HepG2 (cell line): Measurements from ENCODE around the gene MARK4. TPM values are rescaled to one million over a fixed set of nuclear protein-coding genes. Genes with fewer than 3 reads are reported as not detected.

ENCODE experiments used
- ATAC-seq: fragments of 200-7000 bp; cut with Tn5 transposase; 3 replicates; pipeline ENCODE4 v1.9.1; 2020; ENCODE audit warnings: mild to moderate bottlenecking, moderate library complexity
- BruUV-seq: library from RNA; stranded (reverse); fragments of 400-500 nt; replicated peaks from 2 replicates; lab custom pipeline; 2021; lab: Mats Ljungman, UMichigan
- CTCF ChIA-PET: fragments of 300-600 bp; formaldehyde crosslinking; extraction: SDS; loops from one replicate; lab custom pipeline; 2021; ENCODE audit warnings: low total read pairs, inconsistent platforms, low intra/inter-chr PET ratio; lab: Yijun Ruan, JAX
- POLR2A ChIA-PET: fragments of 350-600 bp; sonication (Branson Sonifier 250); formaldehyde crosslinking; loops from one replicate; lab custom pipeline; 2020; ENCODE audit warnings: antibody characterized with exemption, inconsistent platforms; lab: Yijun Ruan, JAX
- DNase-seq: peaks from one replicate; pipeline ENCODE4 v3.0.0-alpha.2; 2015; ENCODE audit warnings: low spot score
- FAIRE-seq: peaks from 3 replicates; lab custom pipeline; 2011; peaks lifted over from hg19 to GRCh38; lab: Jason Lieb, UNC
- H2AFZ ChIP-seq: one replicate; pipeline ENCODE4 v1.6.1; 2011; ENCODE audit warnings: low read length, inconsistent platforms
- H3K27ac ChIP-seq: fragments of 300-600 bp; 3 replicates; pipeline ENCODE4 v1.8.0; 2011; ENCODE audit warnings: mixed run types, mild to moderate bottlenecking, mixed read lengths, low read length, inconsistent platforms; ENCODE audit not compliant: insufficient read depth; ENCODE audit errors: extremely low read length
- H3K27me3 ChIP-seq, 2 experiments: fragments of 200-600 bp in 1 of 2; 2 replicates in 1 of 2; 3 replicates in 1 of 2; pipeline versions ENCODE4 v1.6.0 to v1.8.0; 2011; ENCODE audit warnings: low read length in 2 of 2, mild to moderate bottlenecking in 2 of 2, moderate library complexity in 2 of 2, inconsistent platforms in 1 of 2; ENCODE audit not compliant: insufficient read depth in 2 of 2, control insufficient read depth in 1 of 2
- H3K36me3 ChIP-seq, 2 experiments: fragments of 200-600 bp in 1 of 2; replicated peaks in 1 of 2; 2 replicates in 1 of 2; 3 replicates in 1 of 2; pipeline versions ENCODE4 v1.5.1 to v1.8.0; 2011; ENCODE audit warnings: low read length in 2 of 2, inconsistent platforms in 1 of 2; ENCODE audit not compliant: insufficient read depth in 2 of 2, control insufficient read depth in 1 of 2
- H3K4me1 ChIP-seq: 2 replicates; pipeline ENCODE4 v1.5.1; 2012; ENCODE audit warnings: low read length, inconsistent platforms; ENCODE audit not compliant: insufficient read depth
- H3K4me2 ChIP-seq: 2 replicates; pipeline ENCODE4 v1.6.0; 2011; ENCODE audit warnings: low read depth, low read length, inconsistent platforms
- H3K4me3 ChIP-seq, 3 experiments: fragments of 200-600 bp in 1 of 3; sonication (generic), shearing (Covaris generic) in 1 of 3; replicated peaks in 1 of 3; 2 replicates each; pipeline ENCODE4 v1.5.1; 2011 to 2016; ENCODE audit warnings: low read length in 3 of 3, inconsistent platforms in 2 of 3, low read depth in 2 of 3, mild to moderate bottlenecking in 2 of 3, control low read depth in 1 of 3, mixed read lengths in 1 of 3; ENCODE audit not compliant: insufficient read depth in 1 of 3
- H3K79me2 ChIP-seq: one replicate; pipeline ENCODE4 v1.6.1; 2011; ENCODE audit warnings: low read length, inconsistent platforms; ENCODE audit not compliant: insufficient read depth
- H3K9ac ChIP-seq: 2 replicates; pipeline ENCODE4 v1.6.0; 2011; ENCODE audit warnings: mild to moderate bottlenecking, low read depth, low read length, inconsistent platforms; ENCODE audit not compliant: insufficient read depth
- H3K9me3 ChIP-seq: 2 replicates; pipeline ENCODE4 v1.5.1; 2012; ENCODE audit warnings: mild to moderate bottlenecking, low read length
- H4K20me1 ChIP-seq: 2 replicates; pipeline ENCODE4 v1.6.0; 2011; ENCODE audit warnings: inconsistent platforms, mild to moderate bottlenecking, low read length, moderate library complexity; ENCODE audit not compliant: insufficient read depth
- DMTF1 ChIP-seq: sonication (generic); formaldehyde crosslinking; IDR thresholded peaks from 2 replicates; pipeline ENCODE4 v1.4.0; 2020; ENCODE audit warnings: mild to moderate bottlenecking, missing genetic modification reagents
- FIP1L1 ChIP-seq: fragments of 200-400 bp; formaldehyde crosslinking; IDR thresholded peaks from 2 replicates; pipeline ENCODE4 v1.6.1; 2018; ENCODE audit warnings: low read depth, mild to moderate bottlenecking, low read length, moderate library complexity, borderline replicate concordance; ENCODE audit not compliant: insufficient read depth
- REXO4 ChIP-seq: sonication (generic); formaldehyde crosslinking; IDR thresholded peaks from 2 replicates; pipeline ENCODE4 v1.8.0; 2022; ENCODE audit warnings: missing genetic modification reagents, mild to moderate bottlenecking, borderline replicate concordance
- RFXANK ChIP-seq: IDR thresholded peaks from 2 replicates; pipeline ENCODE4 v1.6.1; 2016
- SPEN ChIP-seq: sonication (generic); formaldehyde crosslinking; IDR thresholded peaks from 2 replicates; pipeline ENCODE4 v1.5.1; 2020; ENCODE audit warnings: low read depth, mild to moderate bottlenecking, missing genetic modification reagents
- ZNF224 ChIP-seq: sonication (generic); formaldehyde crosslinking; IDR thresholded peaks from 2 replicates; pipeline ENCODE4 v1.5.0; 2020; ENCODE audit warnings: mild to moderate bottlenecking, missing genetic modification reagents
- WGBS: methylation state at CpG from one replicate; pipeline ENCODE4 v1.1.6; 2017; ENCODE audit warnings: low lambda C conversion rate; 5-methylcytosine and 5-hydroxymethylcytosine counted together
- in situ Hi-C: cut with HindIII; loops from 2 replicates; pipeline ENCODE4 v1.10.0; 2017; ENCODE audit warnings: low pct_unique_long_range_greater_than_20kb; ENCODE audit not compliant: extremely low pct_ligation_motif_present
- intact Hi-C: fragments of 100-400 bp; cut with micrococcal nuclease; formaldehyde crosslinking; loops from one replicate; pipeline ENCODE4 v1.10.0; 2022; ENCODE audit not compliant: unreplicated experiment
- polyA plus RNA-seq, 8 experiments: library from polyadenylated mRNA; depleted of rRNA in 3 of 8; stranded (reverse) in 7 of 8; unstranded in 1 of 8; fragments of >200 nt; fragmentation: Illumina TruSeq in 4 of 8; extraction: Trizol in 4 of 8; gene quantifications; 2 replicates each; pipeline versions ENCODE4 v1.2.1 to v1.2.3, GENCODE V29; 2011 to 2016; ENCODE audit warnings: low read depth in 4 of 8, missing spikeins in 1 of 8, mixed read lengths in 1 of 8; ENCODE audit not compliant: insufficient read depth in 1 of 8
- total RNA-seq, 5 experiments: library from RNA; depleted of rRNA; stranded (reverse); fragments of >200 nt; fragmentation: Illumina TruSeq; extraction: Trizol; gene quantifications; 2 replicates each; pipeline ENCODE4 v1.2.3, GENCODE V29; 2016; ENCODE audit warnings: low read depth in 1 of 5
- TF ChIP-seq, protein P1 (sequence below): sonication (generic); formaldehyde crosslinking; IDR thresholded peaks from 2 replicates; pipeline ENCODE4 v1.5.0; 2020; ENCODE audit warnings: mild to moderate bottlenecking, missing genetic modification reagents, borderline replicate concordance
- TF ChIP-seq, protein P2 (sequence below): sonication (generic); formaldehyde crosslinking; conservative IDR thresholded peaks from 2 replicates; pipeline ENCODE4 v1.4.0; 2020; ENCODE audit warnings: missing genetic modification reagents
- TF ChIP-seq, protein P3 (sequence below): sonication (generic); formaldehyde crosslinking; IDR thresholded peaks from 2 replicates; pipeline ENCODE4 v1.9.0; 2021; ENCODE audit warnings: missing genetic modification reagents, mild to moderate bottlenecking, borderline replicate concordance

MARK4 gene
- total and polyA plus RNA-seq, 2 of the 13 experiments (the other 11 are each of a cell fraction or from before 2014, with no cell fraction given) = 7.0 to 12.2 TPM

DNA sequence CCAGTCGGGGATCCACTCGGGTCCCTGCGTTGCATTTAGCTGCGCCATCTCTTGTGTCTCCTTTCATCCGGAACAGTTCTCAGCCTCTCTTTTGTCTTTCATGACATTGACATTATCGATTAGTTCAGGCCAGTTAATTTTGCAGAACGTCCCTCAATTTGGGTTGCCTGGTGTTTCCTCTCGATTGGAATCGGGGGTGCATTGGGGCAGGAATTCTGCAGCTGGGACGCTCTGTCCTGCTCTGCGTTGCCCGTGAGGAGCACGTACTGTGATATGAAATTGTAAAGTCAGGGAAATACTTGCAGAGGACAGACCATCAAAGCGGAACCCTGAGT, 22.4 kb downstream of the MARK4 start:
- no peaks in the 10 kb centered on the region for H3K9me3 ChIP-seq
- peak overlapping the region; percentile 57 for H3K4me2 ChIP-seq
- 0 out of 6 replicates have a peak overlapping the region, but pooled peaks of 1 of the 3 experiments have one; percentile 14 for H3K4me3 ChIP-seq
- intact Hi-C loops (loop anchor here (2.0 kb wide), 1 partner anchor 53 kb away; no protein-coding TSS in a partner anchor), in situ Hi-C loops (no loop called here)
- no peaks in the 10 kb centered on the region for H4K20me1 ChIP-seq
- no peak for FAIRE-seq
- ChIA-PET CTCF (no interaction called here), POLR2A (interaction anchor here (1.0 to 1.3 kb wide), 5 partner anchors 10 to 181 kb away, joined by 3 to 9 read pairs (median 4); partner anchors contain the start of genes BLOC1S3, PPP1R37 and TRAPPC6A)
- no peak; the same call in 2 of the 3 replicates for ATAC-seq
- 33% methylated on average over 14 of the region's 14 CpGs for WGBS
- H3K27ac ChIP-seq = peak overlapping the region; percentile 70
- H3K79me2 ChIP-seq = no peaks in the 10 kb centered on the region
- no peaks in the 10 kb centered on the region for H3K27me3 ChIP-seq
- peaks cover 57% of the 10 kb centered on the region for H3K4me1 ChIP-seq
- peak overlapping the region; percentile 34 for H3K9ac ChIP-seq
- H2AFZ ChIP-seq = no peak overlapping the region
- BruUV-seq = no TSS peak
- DNase-seq = no peak
- H3K36me3 ChIP-seq = peaks cover 11 to 24% of the 10 kb centered on the region in 2 experiments; a peak in 4 of 5 replicates
- TF ChIP-seq RFXANK (CRISPR knock-in tag) = no peak
- TF ChIP-seq FIP1L1 = no peak
- TF ChIP-seq REXO4 (CRISPR knock-in tag) = no peak
- TF ChIP-seq, protein P1, sequence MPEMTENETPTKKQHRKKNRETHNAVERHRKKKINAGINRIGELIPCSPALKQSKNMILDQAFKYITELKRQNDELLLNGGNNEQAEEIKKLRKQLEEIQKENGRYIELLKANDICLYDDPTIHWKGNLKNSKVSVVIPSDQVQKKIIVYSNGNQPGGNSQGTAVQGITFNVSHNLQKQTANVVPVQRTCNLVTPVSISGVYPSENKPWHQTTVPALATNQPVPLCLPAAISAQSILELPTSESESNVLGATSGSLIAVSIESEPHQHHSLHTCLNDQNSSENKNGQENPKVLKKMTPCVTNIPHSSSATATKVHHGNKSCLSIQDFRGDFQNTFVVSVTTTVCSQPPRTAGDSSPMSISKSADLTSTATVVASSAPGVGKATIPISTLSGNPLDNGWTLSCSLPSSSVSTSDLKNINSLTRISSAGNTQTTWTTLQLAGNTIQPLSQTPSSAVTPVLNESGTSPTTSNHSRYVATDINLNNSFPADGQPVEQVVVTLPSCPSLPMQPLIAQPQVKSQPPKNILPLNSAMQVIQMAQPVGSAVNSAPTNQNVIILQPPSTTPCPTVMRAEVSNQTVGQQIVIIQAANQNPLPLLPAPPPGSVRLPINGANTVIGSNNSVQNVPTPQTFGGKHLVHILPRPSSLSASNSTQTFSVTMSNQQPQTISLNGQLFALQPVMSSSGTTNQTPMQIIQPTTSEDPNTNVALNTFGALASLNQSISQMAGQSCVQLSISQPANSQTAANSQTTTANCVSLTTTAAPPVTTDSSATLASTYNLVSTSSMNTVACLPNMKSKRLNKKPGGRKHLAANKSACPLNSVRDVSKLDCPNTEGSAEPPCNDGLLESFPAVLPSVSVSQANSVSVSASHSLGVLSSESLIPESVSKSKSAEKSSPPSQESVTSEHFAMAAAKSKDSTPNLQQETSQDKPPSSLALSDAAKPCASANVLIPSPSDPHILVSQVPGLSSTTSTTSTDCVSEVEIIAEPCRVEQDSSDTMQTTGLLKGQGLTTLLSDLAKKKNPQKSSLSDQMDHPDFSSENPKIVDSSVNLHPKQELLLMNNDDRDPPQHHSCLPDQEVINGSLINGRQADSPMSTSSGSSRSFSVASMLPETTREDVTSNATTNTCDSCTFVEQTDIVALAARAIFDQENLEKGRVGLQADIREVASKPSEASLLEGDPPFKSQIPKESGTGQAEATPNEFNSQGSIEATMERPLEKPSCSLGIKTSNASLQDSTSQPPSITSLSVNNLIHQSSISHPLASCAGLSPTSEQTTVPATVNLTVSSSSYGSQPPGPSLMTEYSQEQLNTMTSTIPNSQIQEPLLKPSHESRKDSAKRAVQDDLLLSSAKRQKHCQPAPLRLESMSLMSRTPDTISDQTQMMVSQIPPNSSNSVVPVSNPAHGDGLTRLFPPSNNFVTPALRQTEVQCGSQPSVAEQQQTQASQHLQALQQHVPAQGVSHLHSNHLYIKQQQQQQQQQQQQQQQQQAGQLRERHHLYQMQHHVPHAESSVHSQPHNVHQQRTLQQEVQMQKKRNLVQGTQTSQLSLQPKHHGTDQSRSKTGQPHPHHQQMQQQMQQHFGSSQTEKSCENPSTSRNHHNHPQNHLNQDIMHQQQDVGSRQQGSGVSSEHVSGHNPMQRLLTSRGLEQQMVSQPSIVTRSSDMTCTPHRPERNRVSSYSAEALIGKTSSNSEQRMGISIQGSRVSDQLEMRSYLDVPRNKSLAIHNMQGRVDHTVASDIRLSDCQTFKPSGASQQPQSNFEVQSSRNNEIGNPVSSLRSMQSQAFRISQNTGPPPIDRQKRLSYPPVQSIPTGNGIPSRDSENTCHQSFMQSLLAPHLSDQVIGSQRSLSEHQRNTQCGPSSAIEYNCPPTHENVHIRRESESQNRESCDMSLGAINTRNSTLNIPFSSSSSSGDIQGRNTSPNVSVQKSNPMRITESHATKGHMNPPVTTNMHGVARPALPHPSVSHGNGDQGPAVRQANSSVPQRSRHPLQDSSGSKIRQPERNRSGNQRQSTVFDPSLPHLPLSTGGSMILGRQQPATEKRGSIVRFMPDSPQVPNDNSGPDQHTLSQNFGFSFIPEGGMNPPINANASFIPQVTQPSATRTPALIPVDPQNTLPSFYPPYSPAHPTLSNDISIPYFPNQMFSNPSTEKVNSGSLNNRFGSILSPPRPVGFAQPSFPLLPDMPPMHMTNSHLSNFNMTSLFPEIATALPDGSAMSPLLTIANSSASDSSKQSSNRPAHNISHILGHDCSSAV (CRISPR knock-in tag) = no peak
- TF ChIP-seq ZNF224 = peak; percentile 13; the same call in 1 of the 2 replicates
- TF ChIP-seq, protein P2, sequence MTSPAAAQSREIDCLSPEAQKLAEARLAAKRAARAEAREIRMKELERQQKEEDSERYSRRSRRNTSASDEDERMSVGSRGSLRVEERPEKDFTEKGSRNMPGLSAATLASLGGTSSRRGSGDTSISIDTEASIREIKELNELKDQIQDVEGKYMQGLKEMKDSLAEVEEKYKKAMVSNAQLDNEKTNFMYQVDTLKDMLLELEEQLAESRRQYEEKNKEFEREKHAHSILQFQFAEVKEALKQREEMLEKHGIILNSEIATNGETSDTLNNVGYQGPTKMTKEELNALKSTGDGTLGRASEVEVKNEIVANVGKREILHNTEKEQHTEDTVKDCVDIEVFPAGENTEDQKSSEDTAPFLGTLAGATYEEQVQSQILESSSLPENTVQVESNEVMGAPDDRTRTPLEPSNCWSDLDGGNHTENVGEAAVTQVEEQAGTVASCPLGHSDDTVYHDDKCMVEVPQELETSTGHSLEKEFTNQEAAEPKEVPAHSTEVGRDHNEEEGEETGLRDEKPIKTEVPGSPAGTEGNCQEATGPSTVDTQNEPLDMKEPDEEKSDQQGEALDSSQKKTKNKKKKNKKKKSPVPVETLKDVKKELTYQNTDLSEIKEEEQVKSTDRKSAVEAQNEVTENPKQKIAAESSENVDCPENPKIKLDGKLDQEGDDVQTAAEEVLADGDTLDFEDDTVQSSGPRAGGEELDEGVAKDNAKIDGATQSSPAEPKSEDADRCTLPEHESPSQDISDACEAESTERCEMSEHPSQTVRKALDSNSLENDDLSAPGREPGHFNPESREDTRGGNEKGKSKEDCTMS = no peak
- no peak for TF ChIP-seq SPEN
- TF ChIP-seq, protein P3, sequence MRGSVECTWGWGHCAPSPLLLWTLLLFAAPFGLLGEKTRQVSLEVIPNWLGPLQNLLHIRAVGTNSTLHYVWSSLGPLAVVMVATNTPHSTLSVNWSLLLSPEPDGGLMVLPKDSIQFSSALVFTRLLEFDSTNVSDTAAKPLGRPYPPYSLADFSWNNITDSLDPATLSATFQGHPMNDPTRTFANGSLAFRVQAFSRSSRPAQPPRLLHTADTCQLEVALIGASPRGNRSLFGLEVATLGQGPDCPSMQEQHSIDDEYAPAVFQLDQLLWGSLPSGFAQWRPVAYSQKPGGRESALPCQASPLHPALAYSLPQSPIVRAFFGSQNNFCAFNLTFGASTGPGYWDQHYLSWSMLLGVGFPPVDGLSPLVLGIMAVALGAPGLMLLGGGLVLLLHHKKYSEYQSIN = no peak
- TF ChIP-seq DMTF1 (CRISPR knock-in tag) = 0 out of 2 replicates have a peak, but pooled peaks have one; percentile 68
